HEK293T (cell line): ENCODE measurements around the gene LHX3.

ENCODE experiments used
- CTCF ChIA-PET: fragments of 350-600 bp; formaldehyde crosslinking; extraction: SDS; loops from one replicate; lab custom pipeline; 2021; ENCODE audit warnings: antibody characterized with exemption, inconsistent platforms; lab: Yijun Ruan, JAX
- POLR2A ChIA-PET: fragments of 350-600 bp; formaldehyde crosslinking; extraction: SDS; loops from one replicate; lab custom pipeline; 2020; ENCODE audit warnings: antibody characterized with exemption, inconsistent platforms; lab: Yijun Ruan, JAX
- DNase-seq: peaks from one replicate; pipeline ENCODE4 v3.0.0; 2012; ENCODE audit warnings: mixed read lengths; ENCODE audit errors: extremely low spot score
- ARNT ChIP-seq: fragments of 450-650 bp; IDR thresholded peaks from 2 replicates; pipeline ENCODE4 v1.6.1; 2017; ENCODE audit warnings: mild to moderate bottlenecking
- BHLHE40 ChIP-seq: fragments of 450-650 bp; IDR thresholded peaks from 2 replicates; pipeline ENCODE4 v1.6.1; 2016; ENCODE audit warnings: mild to moderate bottlenecking, moderate library complexity, borderline replicate concordance
- CTBP1 ChIP-seq: fragments of 450-650 bp; IDR thresholded peaks from 2 replicates; pipeline ENCODE4 v1.6.1; 2016; ENCODE audit warnings: borderline replicate concordance
- ELF4 ChIP-seq: fragments of 450-650 bp; IDR thresholded peaks from 2 replicates; pipeline ENCODE4 v1.6.1; 2017; ENCODE audit warnings: antibody characterized with exemption
- FOXA1 ChIP-seq: fragments of 450-650 bp; IDR thresholded peaks from 2 replicates; pipeline ENCODE4 v1.6.1; 2016; ENCODE audit warnings: mild to moderate bottlenecking
- FOXK2 ChIP-seq: fragments of 450-650 bp; IDR thresholded peaks from 2 replicates; pipeline ENCODE4 v1.6.1; 2016; ENCODE audit warnings: mild to moderate bottlenecking
- FOXM1 ChIP-seq: fragments of 450-650 bp; IDR thresholded peaks from 2 replicates; pipeline ENCODE4 v1.6.1; 2017; ENCODE audit warnings: mild to moderate bottlenecking, borderline replicate concordance
- HDGF ChIP-seq: fragments of 450-650 bp; IDR thresholded peaks from 2 replicates; pipeline ENCODE4 v1.6.1; 2017; ENCODE audit warnings: antibody characterized with exemption, borderline replicate concordance
- L3MBTL2 ChIP-seq: fragments of 450-650 bp; conservative IDR thresholded peaks from 2 replicates; pipeline ENCODE4 v1.6.1; 2016; ENCODE audit warnings: mild to moderate bottlenecking
- LEF1 ChIP-seq: fragments of 450-650 bp; IDR thresholded peaks from 2 replicates; pipeline ENCODE4 v1.6.1; 2017; ENCODE audit warnings: mild to moderate bottlenecking, borderline replicate concordance
- NFRKB ChIP-seq: fragments of 450-650 bp; IDR thresholded peaks from 2 replicates; pipeline ENCODE4 v1.6.1; 2016; ENCODE audit warnings: mild to moderate bottlenecking, moderate library complexity
- PKNOX1 ChIP-seq: fragments of 450-650 bp; IDR thresholded peaks from 2 replicates; pipeline ENCODE4 v1.6.1; 2016
- SP1 ChIP-seq: fragments of 450-650 bp; IDR thresholded peaks from 2 replicates; pipeline ENCODE4 v1.6.1; 2017
- SUZ12 ChIP-seq: fragments of 450-650 bp; IDR thresholded peaks from 2 replicates; pipeline ENCODE4 v1.6.1; 2016; ENCODE audit warnings: mild to moderate bottlenecking
- TARDBP ChIP-seq: fragments of 450-650 bp; IDR thresholded peaks from 2 replicates; pipeline ENCODE4 v1.6.1; 2016
- ZNF384 ChIP-seq: fragments of 450-650 bp; IDR thresholded peaks from 2 replicates; pipeline ENCODE4 v1.6.1; 2016

Gene LHX3

GRCh38 chr9:136210276-136210675 is 5.3 kb upstream of the LHX3 start:
- POLR2A ChIA-PET, result no interaction called here
- no peak for DNase-seq
- TF ChIP-seq SP1, result no peak
- CTCF ChIA-PET, result no interaction called here

GRCh38 chr9:136209786-136210185 is 4.9 kb upstream of the LHX3 start:
- TF ChIP-seq FOXA1 (no peak), FOXK2 (no peak)
- ChIA-PET POLR2A (no interaction called here), CTCF (no interaction called here)
- no peak for DNase-seq

DNA sequence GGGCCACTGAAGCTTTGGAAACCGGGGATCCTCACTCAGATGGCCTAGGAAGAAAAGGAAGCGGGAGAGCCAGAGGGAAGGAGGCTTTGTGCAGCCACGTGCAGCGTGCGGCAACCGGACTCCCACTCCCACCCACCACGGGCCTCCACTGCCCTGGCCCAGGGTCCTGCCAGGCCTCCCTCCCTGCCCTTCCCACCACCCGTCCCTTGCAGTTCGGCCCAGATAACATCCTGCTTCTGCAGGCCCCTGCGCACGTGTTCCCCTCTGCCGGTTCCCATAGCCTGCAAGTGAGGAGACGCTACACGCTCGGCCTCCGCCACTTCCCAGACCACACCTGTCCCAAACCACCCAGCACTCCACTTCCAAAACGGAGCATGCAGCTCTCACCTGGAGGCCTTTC is 4.3 kb upstream of the LHX3 start:
- no peak for DNase-seq
- ChIA-PET POLR2A (no interaction called here), CTCF (no interaction called here)
- TF ChIP-seq SUZ12 (no peak), L3MBTL2 (no peak), HDGF (no peak)

GRCh38 chr9:136208675-136209074 is 3.7 kb upstream of the LHX3 start:
- POLR2A ChIA-PET, result no interaction called here
- no peak for TF ChIP-seq NFRKB
- no peak for TF ChIP-seq ZNF384
- DNase-seq, result no peak
- CTCF ChIA-PET, result no interaction called here

GRCh38 chr9:136207616-136208015 is 2.7 kb upstream of the LHX3 start:
- DNase-seq, result no peak
- ChIA-PET CTCF (no interaction called here), POLR2A (no interaction called here)
- TF ChIP-seq FOXM1 (no peak), CTBP1 (no peak), SP1 (no peak), TARDBP (no peak), ELF4 (no peak), SUZ12 (no peak), ZNF384 (no peak)

DNA sequence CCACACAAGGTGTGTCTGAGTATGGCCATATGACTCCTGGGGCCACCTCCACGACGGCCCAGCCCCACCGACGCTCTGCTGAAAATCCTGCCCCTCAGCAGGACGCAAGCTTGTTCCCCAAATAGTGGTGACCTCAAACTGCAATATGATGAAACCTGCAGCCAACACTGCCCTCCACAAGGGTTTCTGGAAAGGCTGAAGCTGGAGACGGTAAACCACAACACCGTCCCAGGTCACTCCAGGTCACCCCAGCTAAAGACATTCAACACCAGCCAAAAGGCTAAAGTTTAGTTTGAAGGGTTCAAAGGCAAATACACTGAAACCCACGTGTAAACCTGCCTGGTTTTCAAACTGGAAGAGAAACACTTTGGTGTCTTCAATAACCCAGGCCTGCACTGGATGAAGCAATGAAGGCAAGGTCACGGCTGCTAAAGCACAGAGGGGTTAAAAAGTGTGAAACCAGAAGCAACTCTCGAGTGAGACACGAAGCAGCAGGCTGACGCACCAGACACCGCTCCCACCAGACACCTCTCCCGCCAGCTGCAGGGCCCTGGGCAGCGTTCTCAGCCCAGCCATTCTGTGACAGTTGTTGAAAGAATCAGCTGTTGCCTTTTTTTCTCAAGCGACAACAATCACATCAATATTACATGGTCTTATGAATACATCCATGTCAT is 1.8 kb upstream of the LHX3 start:
- TF ChIP-seq NFRKB, result no peak
- no peak for TF ChIP-seq SP1
- TF ChIP-seq SUZ12, result no peak
- no peak for TF ChIP-seq HDGF
- ChIA-PET POLR2A (no interaction called here), CTCF (no interaction called here)
- DNase-seq, result no peak

GRCh38 chr9:136205707-136205992 is 722 bp upstream of the LHX3 start:
- TF ChIP-seq LEF1 (no peak), NFRKB (no peak), CTBP1 (no peak), SUZ12 (no peak), HDGF (no peak), FOXM1 (no peak), FOXA1 (no peak), ARNT (no peak), TARDBP (no peak), ZNF384 (no peak), ELF4 (no peak), PKNOX1 (no peak), FOXK2 (no peak), L3MBTL2 (no peak), BHLHE40 (no peak), SP1 (no peak)
- ChIA-PET CTCF (no interaction called here), POLR2A (no interaction called here)
- no peak for DNase-seq

DNA sequence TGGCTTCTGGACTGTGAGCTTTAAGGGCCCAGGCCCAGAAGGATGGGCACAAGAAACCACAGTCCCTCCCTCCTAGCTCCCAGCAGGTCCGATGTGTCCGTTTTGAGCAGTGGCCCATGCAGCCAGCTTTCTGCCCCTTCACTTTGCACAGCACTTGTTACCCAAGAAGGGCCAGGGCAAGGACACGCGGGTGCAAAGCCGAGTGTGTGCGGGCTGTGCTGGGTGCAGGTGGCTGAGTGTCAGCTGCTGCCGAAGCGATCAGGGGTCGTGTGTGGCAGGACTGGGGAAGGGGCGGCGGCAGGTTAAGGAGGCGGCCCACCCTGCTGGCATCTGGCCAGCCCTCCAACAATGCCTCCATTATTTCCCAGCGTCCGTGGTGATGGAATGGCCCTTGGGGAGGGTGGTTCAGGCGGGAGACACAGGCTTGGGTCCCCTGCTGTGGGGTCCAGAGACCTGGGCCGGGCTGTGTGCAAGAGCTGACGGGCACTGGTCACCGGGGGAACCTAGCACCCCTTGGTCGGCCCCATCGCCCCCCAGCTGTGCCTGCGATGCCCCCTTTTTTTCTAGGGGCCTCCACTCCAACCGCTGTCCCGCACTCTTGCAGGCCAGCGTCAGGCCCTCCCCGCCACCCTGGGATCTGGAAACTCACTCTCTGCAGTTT is 653 bp downstream of the LHX3 start:
- no peak for DNase-seq
- CTCF ChIA-PET, result interaction anchor here (0.6 kb wide), 1 partner anchor 302 kb away, joined by 3 read pairs; no protein-coding TSS in a partner anchor
- POLR2A ChIA-PET, result no interaction called here
- TF ChIP-seq SP1 (no peak), ARNT (no peak), LEF1 (no peak), L3MBTL2 (no peak), ZNF384 (no peak), TARDBP (no peak), NFRKB (no peak), PKNOX1 (no peak), SUZ12 (no peak), BHLHE40 (no peak), FOXK2 (no peak), ELF4 (no peak)
